Adrenal gland (tissue), 12 donors: ENCODE data around the gene GAN. TPM values are rescaled to one million over a fixed set of nuclear protein-coding genes. Genes with fewer than 3 reads are reported as not detected.

Experiments used
- DNase-seq, 7 donors: peaks; one replicate each; pipeline ENCODE4 v3.0.0-alpha.2; 2019 to 2020
- H3K27ac ChIP-seq, 5 donors: fragments of 200-600 bp; sonication (generic) in 4 of 5; 1 replicate in 3 of 5; 2 replicates in 2 of 5; pipeline versions ENCODE4 v1.5.1 to v1.8.0; 2016 to 2020; ENCODE audit warnings: mild to moderate bottlenecking in 1 of 5
- H3K27me3 ChIP-seq: fragments of 200-600 bp; 2 replicates; pipeline ENCODE4 v1.8.0; 2021
- H3K36me3 ChIP-seq, 2 donors: fragments of 200-600 bp; replicated peaks in 1 of 2; 1 replicate in 1 of 2; 2 replicates in 1 of 2; pipeline versions ENCODE4 v1.5.1 to v1.8.0; 2018 to 2022
- H3K4me1 ChIP-seq, 2 donors: fragments of 200-600 bp; replicated peaks in 1 of 2; 1 replicate in 1 of 2; 2 replicates in 1 of 2; pipeline versions ENCODE4 v1.5.1 to v1.8.0; 2018 to 2021
- H3K4me3 ChIP-seq, 4 donors: fragments of 200-600 bp; sonication (generic) in 3 of 4; one replicate each; pipeline ENCODE4 v1.5.1; 2016 to 2018
- H3K9me3 ChIP-seq, 3 donors: fragments of 200-600 bp; sonication (generic) in 1 of 3; replicated peaks in 1 of 3; 1 replicate in 2 of 3; 2 replicates in 1 of 3; pipeline versions ENCODE4 v1.5.1 to v1.8.0; 2016 to 2021
- CTCF ChIP-seq, 6 experiments: fragments of 450-650 bp in 4 of 6; fragments of 200-600 bp in 2 of 6; sonication (generic) in 1 of 6; IDR thresholded peaks; 1 replicate in 5 of 6; 2 replicates in 1 of 6; pipeline versions ENCODE4 v1.5.1 to v1.8.0; 2016 to 2021; ENCODE audit warnings: antibody characterized with exemption in 6 of 6, mild to moderate bottlenecking in 2 of 6, moderate library complexity in 1 of 6
- POLR2A ChIP-seq, 2 donors: fragments of 450-650 bp; IDR thresholded peaks; one replicate each; pipeline ENCODE4 v1.6.1; 2017; ENCODE audit warnings: antibody characterized with exemption in 2 of 2, mild to moderate bottlenecking in 2 of 2, moderate library complexity in 1 of 2
- WGBS, 4 donors: extraction: QIAGEN DNeasy Blood & Tissue Kit in 2 of 4; methylation state at CpG; one replicate each; pipeline versions ENCODE4 v1.1.5 to v1.1.7; 2013 to 2017; 5-methylcytosine and 5-hydroxymethylcytosine counted together
- intact Hi-C, 2 donors: fragments of 100-400 bp; cut with DNase I; formaldehyde crosslinking; loops; one replicate each; pipeline versions ENCODE4 v1.14.1 to v1.15.0; 2022 to 2023
- polyA plus RNA-seq, 3 donors: library from polyadenylated mRNA; stranded (reverse); fragments of 200-250 nt in 2 of 3; fragments of 350-450 nt in 1 of 3; fragmentation: Illumina TruSeq in 1 of 3; extraction: RNeasy Lipid Tissue Mini Kit (QIAGEN cat#74804) in 1 of 3; gene quantifications; one replicate each; pipeline ENCODE4 v1.2.3, GENCODE V29; 2013 to 2014
- total RNA-seq, 9 donors: library from RNA; depleted of rRNA in 4 of 9; stranded (reverse); fragments of >200 nt in 4 of 9; fragments of 120-200 nt in 1 of 9; fragmentation: NEBNext Ultra II Directional in 1 of 9; extraction: Animal tissue kit (Norgen Biotek cat#: 25700) in 1 of 9; gene quantifications; one replicate each; pipeline versions ENCODE4 v1.1.0 to v1.2.4, GENCODE V29; 2013 to 2023
- donor health status: healthy with polysubstance abuse.
- donor health status: Bipolar disorder and iron deficiency.
- donor health status: DM: yes; HTN: yes; CAD: no.
- donor health status: DM: no; HTN: no; CAD: no.
- donor health status: DM: no; HTN: no; CAD: no.
- donor health status: DM: yes; HTN: yes; CAD: no.

The GAN gene
- total and polyA plus RNA-seq, 12 donors, result 1.0 to 7.5 (median 3.8) TPM

- Histone ChIP-seq H3K4me3 (peak overlapping the region; percentile 1 to 83 (median 52)), H3K9me3 (no peaks in the 10 kb centered on the region), H3K36me3 (no peaks in the 10 kb centered on the region), H3K27me3 (no peaks in the 10 kb centered on the region), H3K4me1 (peaks cover 6 to 40% of the 10 kb centered on the region in 2 donors), H3K27ac (peak overlapping the region in 3 of 5 donors; percentile 88 to 92 (median 91))
- intact Hi-C loops, result no loop called here
- TF ChIP-seq CTCF (IDR thresholded peaks at IDR 0.05), result no peak
- TF ChIP-seq POLR2A (IDR thresholded peaks at IDR 0.05), result no peak
- WGBS, 4 donors, result 4 to 6% (median 6%) methylated on average over 16 of the region's 16 CpGs
- no peak for DNase-seq
Observed at GRCh38 chr16:81313701-81314602, 810 bp upstream of the GAN start.

GRCh38 chr16:81315271-81316175 lies 761 bp downstream of the GAN start:
- TF ChIP-seq CTCF (IDR thresholded peaks at IDR 0.05) (peak in 1 of 6 experiments; percentile 10), POLR2A (IDR thresholded peaks at IDR 0.05) (peak in 1 of 2 donors; percentile 61)
- Histone ChIP-seq H3K4me3 (peak overlapping the region; percentile 32 to 83 (median 78)), H3K27me3 (no peaks in the 10 kb centered on the region), H3K36me3 (no peaks in the 10 kb centered on the region), H3K4me1 (peaks cover 16 to 48% of the 10 kb centered on the region in 2 donors), H3K27ac (peak overlapping the region in 4 of 5 donors; percentile 88 to 93 (median 92)), H3K9me3 (no peaks in the 10 kb centered on the region)
- DNase-seq, result peak; percentile 57 to 79 (median 71)
- intact Hi-C loops, result no loop called here
- WGBS, 4 donors, result 1 to 4% (median 1%) methylated on average over 8 to 82 of the region's 88 CpGs

GRCh38 chr16:81316176-81316496 lies 1.4 kb downstream of the GAN start:
- Histone ChIP-seq H3K9me3 (no peaks in the 10 kb centered on the region), H3K36me3 (no peaks in the 10 kb centered on the region), H3K27ac (peak overlapping the region in 1 of 5 donors; percentile 93), H3K4me3 (peak overlapping the region in 2 of 4 donors; percentile 28 to 83), H3K4me1 (peaks cover 16 to 42% of the 10 kb centered on the region in 2 donors), H3K27me3 (no peaks in the 10 kb centered on the region)
- intact Hi-C loops, result no loop called here
- DNase-seq, result no peak
- WGBS, 4 donors, result 81 to 86% (median 83%) methylated on average over 5 of the region's 5 CpGs
- TF ChIP-seq POLR2A (IDR thresholded peaks at IDR 0.05) (no peak), CTCF (IDR thresholded peaks at IDR 0.05) (no peak)

- DNase-seq, result no peak
- Histone ChIP-seq H3K27me3 (no peaks in the 10 kb centered on the region), H3K9me3 (no peaks in the 10 kb centered on the region), H3K4me3 (no peak overlapping the region), H3K27ac (no peak overlapping the region), H3K36me3 (no peaks in the 10 kb centered on the region), H3K4me1 (peaks cover 16 to 28% of the 10 kb centered on the region in 2 donors)
- WGBS, 4 donors, result 81 to 90% (median 85%) methylated on average over 7 of the region's 7 CpGs
- intact Hi-C loops, result no loop called here
- no peak for TF ChIP-seq CTCF (IDR thresholded peaks at IDR 0.05)
- TF ChIP-seq POLR2A (IDR thresholded peaks at IDR 0.05), result no peak
Observed at GRCh38 chr16:81318711-81319110, 3.9 kb downstream of the GAN start.
